ENCODE data around the gene CD84.

CD84 gene

DNA sequence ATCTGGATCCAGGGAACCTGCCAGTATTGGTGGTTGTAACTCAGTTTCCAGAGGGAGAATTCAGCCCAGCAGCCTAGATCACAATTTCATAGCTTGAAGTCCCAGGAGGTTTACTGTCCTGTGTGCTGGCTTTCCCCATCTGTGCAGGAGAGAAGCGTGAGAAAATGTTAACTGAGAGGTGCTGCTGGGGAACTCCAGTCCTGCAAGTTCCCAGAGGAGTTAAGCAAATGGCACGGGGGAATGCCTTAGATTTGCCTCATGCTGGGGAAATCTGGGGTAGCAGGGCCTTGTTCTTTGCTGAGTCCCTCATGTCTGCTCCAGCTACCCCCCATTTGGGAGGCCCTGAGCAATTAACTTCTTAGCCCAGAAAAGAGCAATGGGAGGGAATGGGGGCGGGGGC lies 31.1 kb downstream of the CD84 start:
- no peaks in the 10 kb centered on the region for H3K27me3 ChIP-seq (ENCODE audit: control insufficient read depth, insufficient read depth, low read length)
- no peak overlapping the region for H3K4me3 ChIP-seq (ENCODE audit: low read depth, low read length)
- H3K9ac ChIP-seq (ENCODE audit: low read depth, low read length) = no peak overlapping the region
- no peaks in the 10 kb centered on the region for H3K9me3 ChIP-seq (ENCODE audit: control insufficient read depth, insufficient read depth, low read length)
- no peaks in the 10 kb centered on the region for H3K36me3 ChIP-seq (ENCODE audit: control insufficient read depth, insufficient read depth, low read length)
- H3K4me1 ChIP-seq (ENCODE audit: control insufficient read depth, insufficient read depth, low read length) = no peaks in the 10 kb centered on the region

DNA sequence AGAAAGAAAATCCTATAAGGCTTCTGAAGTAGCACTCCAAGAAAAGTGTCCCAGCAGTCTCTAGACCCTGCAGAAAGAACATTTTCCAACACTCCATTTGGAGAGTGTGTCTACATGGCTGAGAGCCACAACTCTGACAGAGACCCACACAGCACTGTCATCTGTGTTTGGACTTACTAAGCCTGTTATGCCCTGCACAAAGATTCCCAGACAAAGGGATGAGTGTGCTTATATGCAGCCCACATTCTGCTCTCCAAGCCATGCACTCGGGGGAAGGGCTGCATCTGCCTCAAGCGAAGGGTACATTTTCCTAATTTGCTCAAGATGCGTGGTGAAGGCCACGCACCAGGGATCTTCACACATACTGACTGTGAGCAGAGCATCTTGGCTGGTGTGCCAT lies 31.9 kb downstream of the CD84 start:
- no peaks in the 10 kb centered on the region for H3K36me3 ChIP-seq (ENCODE audit: control insufficient read depth, insufficient read depth, low read length)

DNA sequence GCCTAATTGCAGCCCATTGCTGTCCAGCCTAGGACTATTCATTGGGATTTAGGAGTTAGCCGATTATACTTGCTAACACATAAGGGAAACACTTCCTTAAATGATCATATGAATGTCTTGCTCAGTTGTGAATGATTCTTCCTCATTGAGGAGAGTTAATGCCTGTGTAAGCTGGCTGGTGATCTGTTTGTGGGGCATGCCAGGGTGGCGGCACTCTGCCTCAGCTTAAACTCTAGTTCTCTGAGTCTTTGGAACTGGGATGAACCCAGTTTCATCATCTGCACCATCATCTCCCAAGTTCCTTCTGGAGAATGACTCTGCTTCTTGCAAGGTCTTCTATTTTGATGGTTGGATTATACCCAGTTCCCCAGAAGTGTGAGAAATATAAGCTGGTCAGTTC lies 32.4 kb downstream of the CD84 start:
- no peaks in the 10 kb centered on the region for H3K4me1 ChIP-seq (ENCODE audit: control insufficient read depth, insufficient read depth, low read length)

More for the DNA sequence above, 31.9 kb downstream of the CD84 start:
- Histone ChIP-seq H3K4me1 (ENCODE audit: control insufficient read depth, insufficient read depth, low read length) (no peaks in the 10 kb centered on the region), H3K9ac (ENCODE audit: low read depth, low read length) (no peak overlapping the region), H3K4me3 (ENCODE audit: low read depth, low read length) (no peak overlapping the region), H3K9me3 (ENCODE audit: control insufficient read depth, insufficient read depth, low read length) (no peaks in the 10 kb centered on the region), H3K27me3 (ENCODE audit: control insufficient read depth, insufficient read depth, low read length) (no peaks in the 10 kb centered on the region)

DNA sequence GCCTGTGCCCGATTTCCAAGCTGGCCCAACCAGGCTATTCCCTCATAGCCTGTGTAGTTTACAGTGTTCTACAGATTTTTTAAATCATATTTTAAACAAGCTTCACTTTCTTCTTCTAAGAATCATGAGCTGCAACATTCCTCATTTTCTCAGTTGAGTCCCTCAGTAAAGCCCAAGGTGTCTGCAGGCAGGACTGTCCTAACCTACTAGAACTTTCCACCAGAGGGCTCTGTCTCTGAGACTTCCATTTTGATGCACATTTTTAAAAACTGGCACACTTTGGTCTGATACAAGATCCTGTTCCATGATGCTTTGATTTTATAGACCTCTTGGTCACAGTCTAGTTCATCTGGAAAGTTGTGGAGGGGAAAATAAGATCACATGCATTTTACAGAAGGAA lies 34.6 kb downstream of the CD84 start:
- Histone ChIP-seq H3K9ac (ENCODE audit: low read depth, low read length) (no peak overlapping the region), H3K9me3 (ENCODE audit: control insufficient read depth, insufficient read depth, low read length) (no peaks in the 10 kb centered on the region), H3K36me3 (ENCODE audit: control insufficient read depth, insufficient read depth, low read length) (no peaks in the 10 kb centered on the region), H3K27me3 (ENCODE audit: control insufficient read depth, insufficient read depth, low read length) (no peaks in the 10 kb centered on the region), H3K4me1 (ENCODE audit: control insufficient read depth, insufficient read depth, low read length) (no peaks in the 10 kb centered on the region), H3K4me3 (ENCODE audit: low read depth, low read length) (no peak overlapping the region)

More for the DNA sequence above, 32.4 kb downstream of the CD84 start:
- Histone ChIP-seq H3K4me3 (ENCODE audit: low read depth, low read length) (no peak overlapping the region), H3K27me3 (ENCODE audit: control insufficient read depth, insufficient read depth, low read length) (no peaks in the 10 kb centered on the region), H3K9me3 (ENCODE audit: control insufficient read depth, insufficient read depth, low read length) (no peaks in the 10 kb centered on the region), H3K36me3 (ENCODE audit: control insufficient read depth, insufficient read depth, low read length) (no peaks in the 10 kb centered on the region), H3K9ac (ENCODE audit: low read depth, low read length) (no peak overlapping the region)

DNA sequence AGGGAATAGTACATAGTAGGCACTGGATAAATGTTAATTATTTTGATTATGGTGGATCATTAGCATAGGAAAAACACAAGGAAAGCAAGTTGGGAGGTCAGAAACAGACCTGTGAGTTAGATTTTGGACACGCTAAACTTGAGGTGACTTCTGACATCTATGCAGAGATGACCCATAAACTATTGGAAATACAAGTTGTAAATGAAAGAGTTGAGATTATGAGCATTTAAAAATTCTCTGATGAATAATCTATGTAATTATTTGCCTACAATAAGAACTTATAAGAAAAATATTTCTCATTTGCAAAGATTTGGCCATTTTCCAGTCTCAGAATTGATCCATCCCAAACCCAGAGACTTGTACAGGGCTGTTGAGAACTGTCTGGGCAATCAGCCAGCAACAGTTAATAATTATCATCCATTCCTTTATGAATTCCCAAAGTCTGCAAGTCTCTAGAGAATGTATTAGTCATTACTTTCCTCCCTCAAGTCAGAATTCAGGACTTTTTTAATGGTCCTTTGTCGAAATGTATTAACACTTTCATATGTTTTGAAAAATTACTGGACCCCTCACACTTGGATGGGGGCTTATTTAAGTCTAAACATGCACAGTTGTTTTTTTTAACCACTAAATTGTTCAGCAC lies 36.9 kb downstream of the CD84 start:
- Histone ChIP-seq H3K9me3 (ENCODE audit: control insufficient read depth, insufficient read depth, low read length) (no peaks in the 10 kb centered on the region), H3K36me3 (ENCODE audit: control insufficient read depth, insufficient read depth, low read length) (no peaks in the 10 kb centered on the region), H3K4me1 (ENCODE audit: control insufficient read depth, insufficient read depth, low read length) (no peaks in the 10 kb centered on the region), H3K9ac (ENCODE audit: low read depth, low read length) (no peak overlapping the region), H3K4me3 (ENCODE audit: low read depth, low read length) (no peak overlapping the region), H3K27me3 (ENCODE audit: control insufficient read depth, insufficient read depth, low read length) (no peaks in the 10 kb centered on the region)

DNA sequence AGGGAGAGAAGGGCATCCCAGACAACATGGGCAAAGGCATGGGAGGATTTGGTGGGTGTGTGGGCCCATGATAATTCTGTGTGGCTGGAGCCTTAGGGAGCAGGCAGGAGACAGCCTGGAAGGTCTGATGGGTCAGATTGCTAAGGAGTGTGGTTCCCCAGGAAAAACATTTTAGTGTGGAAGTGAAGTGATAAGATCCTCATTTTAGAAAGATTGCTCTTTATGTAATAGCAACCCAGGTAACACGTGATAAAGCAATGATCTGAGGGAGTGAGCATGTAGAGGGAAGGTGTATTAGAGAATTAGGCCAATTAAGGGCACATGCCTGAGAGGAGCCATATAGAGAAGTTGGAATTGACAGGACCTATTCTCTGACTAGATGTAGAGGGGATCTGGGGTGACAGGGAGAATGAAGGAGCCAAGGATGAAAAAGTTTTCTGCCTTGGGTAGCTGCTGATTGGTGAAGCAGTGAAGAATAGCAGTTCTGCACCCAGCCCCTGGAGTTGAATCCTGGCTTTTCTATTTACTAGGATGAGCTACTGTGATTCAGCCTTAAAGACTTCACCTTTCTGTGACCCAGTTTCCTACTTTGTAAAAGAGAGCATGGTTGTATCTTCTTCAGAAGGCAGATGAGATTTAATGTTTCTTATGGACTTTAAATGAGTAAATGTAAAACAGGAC lies 37.5 kb downstream of the CD84 start:
- Histone ChIP-seq H3K4me1 (ENCODE audit: control insufficient read depth, insufficient read depth, low read length) (no peaks in the 10 kb centered on the region), H3K9ac (ENCODE audit: low read depth, low read length) (no peak overlapping the region), H3K4me3 (ENCODE audit: low read depth, low read length) (no peak overlapping the region), H3K36me3 (ENCODE audit: control insufficient read depth, insufficient read depth, low read length) (no peaks in the 10 kb centered on the region), H3K9me3 (ENCODE audit: control insufficient read depth, insufficient read depth, low read length) (no peaks in the 10 kb centered on the region), H3K27me3 (ENCODE audit: control insufficient read depth, insufficient read depth, low read length) (no peaks in the 10 kb centered on the region)

DNA sequence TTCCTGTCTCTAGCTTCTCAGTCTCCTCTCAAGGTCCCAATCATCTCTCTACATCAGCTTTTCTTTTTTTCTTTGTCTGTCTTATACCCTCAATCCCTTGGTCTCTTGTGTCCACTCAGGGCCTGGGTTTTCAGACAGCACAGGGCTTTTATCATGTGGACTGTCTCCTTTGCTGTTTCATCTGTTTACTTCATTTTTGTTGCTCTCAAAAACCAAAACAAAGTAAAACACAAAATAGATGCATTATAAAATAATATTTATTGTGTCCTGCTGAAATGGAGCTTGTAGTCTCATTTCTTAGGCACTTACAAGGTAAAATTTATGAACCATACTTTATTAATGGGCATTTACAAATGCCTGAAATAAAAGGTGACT lies 38.5 kb downstream of the CD84 start:
- Histone ChIP-seq H3K9ac (ENCODE audit: low read depth, low read length) (no peak overlapping the region), H3K4me1 (ENCODE audit: control insufficient read depth, insufficient read depth, low read length) (no peaks in the 10 kb centered on the region), H3K27me3 (ENCODE audit: control insufficient read depth, insufficient read depth, low read length) (no peaks in the 10 kb centered on the region), H3K4me3 (ENCODE audit: low read depth, low read length) (no peak overlapping the region), H3K36me3 (ENCODE audit: control insufficient read depth, insufficient read depth, low read length) (no peaks in the 10 kb centered on the region), H3K9me3 (ENCODE audit: control insufficient read depth, insufficient read depth, low read length) (no peaks in the 10 kb centered on the region)

DNA sequence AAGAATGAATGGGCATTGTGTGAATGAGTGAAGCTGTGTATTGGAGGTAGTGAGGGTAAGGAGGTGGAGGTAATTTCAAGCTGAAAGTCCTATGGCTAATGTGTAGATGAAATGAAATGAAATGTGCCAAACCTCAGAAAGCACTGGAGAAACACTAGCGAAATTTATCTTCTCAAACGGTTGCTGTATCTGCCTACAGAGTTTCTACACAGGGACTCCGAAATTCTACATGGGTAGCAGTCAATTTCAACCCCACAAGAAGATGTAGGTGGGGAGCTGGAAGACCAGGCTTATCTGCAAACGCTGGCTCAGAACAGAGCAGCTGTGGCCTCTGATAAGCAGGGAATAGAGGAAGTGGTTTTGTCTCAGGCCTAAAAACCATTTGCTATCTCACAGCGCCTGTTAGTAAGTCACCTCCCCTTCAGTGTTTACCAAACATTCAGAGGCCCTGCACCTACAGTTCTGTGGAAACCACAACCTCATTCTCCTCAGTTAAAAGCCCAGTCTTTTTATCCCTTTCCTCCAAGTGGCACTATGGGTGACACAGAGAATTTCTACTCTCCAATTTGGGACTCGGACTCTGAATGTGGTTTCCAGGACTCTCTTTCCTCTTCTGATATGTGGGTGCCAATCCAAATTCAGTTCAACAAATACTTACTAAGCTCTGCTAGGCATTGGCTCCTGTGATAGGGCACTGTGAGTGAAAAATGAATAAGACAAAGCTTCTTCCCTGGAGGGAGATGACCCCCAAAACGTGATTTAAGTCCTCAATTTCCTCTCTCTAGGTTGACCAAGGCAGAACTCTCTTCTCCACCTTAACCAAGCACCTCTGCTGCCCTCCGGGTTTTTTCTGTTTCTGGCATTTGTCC lies 39.1 kb downstream of the CD84 start:
- H3K4me1 ChIP-seq (ENCODE audit: control insufficient read depth, insufficient read depth, low read length) = no peaks in the 10 kb centered on the region
- H3K4me3 ChIP-seq (ENCODE audit: low read depth, low read length) = no peak overlapping the region
- H3K36me3 ChIP-seq (ENCODE audit: control insufficient read depth, insufficient read depth, low read length) = no peaks in the 10 kb centered on the region
- H3K27me3 ChIP-seq (ENCODE audit: control insufficient read depth, insufficient read depth, low read length) = no peaks in the 10 kb centered on the region
- H3K9ac ChIP-seq (ENCODE audit: low read depth, low read length) = no peak overlapping the region
- no peaks in the 10 kb centered on the region for H3K9me3 ChIP-seq (ENCODE audit: control insufficient read depth, insufficient read depth, low read length)

DNA sequence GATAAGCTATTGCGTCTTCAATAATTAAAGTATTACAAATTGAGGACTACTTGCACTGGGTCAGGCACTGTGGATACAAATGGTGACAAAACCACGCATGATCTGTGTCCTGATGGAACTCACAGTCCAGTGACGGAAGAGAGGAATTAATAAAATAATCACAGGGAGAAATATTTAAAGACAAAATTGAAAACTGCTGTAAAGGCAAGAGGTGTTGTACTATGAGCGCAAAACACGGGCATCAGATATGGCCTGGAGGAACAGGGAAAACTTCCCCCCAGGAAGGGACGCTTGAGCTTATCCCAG lies 39.7 kb downstream of the CD84 start:
- no peak overlapping the region for H3K9ac ChIP-seq (ENCODE audit: low read depth, low read length)
- no peaks in the 10 kb centered on the region for H3K36me3 ChIP-seq (ENCODE audit: control insufficient read depth, insufficient read depth, low read length)
- H3K27me3 ChIP-seq (ENCODE audit: control insufficient read depth, insufficient read depth, low read length) = no peaks in the 10 kb centered on the region
- H3K4me3 ChIP-seq (ENCODE audit: low read depth, low read length) = no peak overlapping the region
- no peaks in the 10 kb centered on the region for H3K9me3 ChIP-seq (ENCODE audit: control insufficient read depth, insufficient read depth, low read length)
- no peaks in the 10 kb centered on the region for H3K4me1 ChIP-seq (ENCODE audit: control insufficient read depth, insufficient read depth, low read length)

DNA sequence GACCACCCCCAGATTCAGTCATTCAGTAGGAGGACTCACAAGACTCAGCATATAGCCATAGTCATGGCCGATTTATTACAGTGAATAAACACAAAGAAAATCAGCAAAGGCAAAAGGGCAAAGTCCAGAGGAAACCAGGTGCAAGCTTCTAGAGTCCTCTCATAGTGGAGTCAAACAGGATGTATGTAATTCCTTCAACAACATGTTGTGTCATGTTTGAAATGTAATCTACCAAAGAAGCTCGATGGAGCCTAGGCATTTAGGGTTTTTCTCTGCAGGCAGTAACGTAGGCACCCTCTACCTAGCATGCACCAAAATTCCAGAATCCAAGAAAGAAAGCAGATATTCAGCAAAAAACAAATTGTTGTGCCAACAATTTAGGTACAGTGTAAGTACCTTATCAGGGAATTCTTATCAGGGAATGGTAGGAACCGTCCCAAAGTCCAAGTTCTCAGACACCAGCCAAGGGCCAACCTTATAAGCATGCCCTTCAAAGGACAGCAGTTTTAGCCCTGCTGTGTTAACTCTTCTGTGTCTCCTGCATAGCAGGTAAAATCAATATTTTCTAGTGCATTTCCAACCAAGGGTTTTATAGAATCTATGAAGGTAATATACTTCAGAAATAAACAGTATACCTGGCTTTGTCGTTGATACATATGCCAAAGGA lies 40.2 kb downstream of the CD84 start:
- Histone ChIP-seq H3K36me3 (ENCODE audit: control insufficient read depth, insufficient read depth, low read length) (no peaks in the 10 kb centered on the region), H3K4me1 (ENCODE audit: control insufficient read depth, insufficient read depth, low read length) (no peaks in the 10 kb centered on the region), H3K9me3 (ENCODE audit: control insufficient read depth, insufficient read depth, low read length) (no peaks in the 10 kb centered on the region), H3K27me3 (ENCODE audit: control insufficient read depth, insufficient read depth, low read length) (no peaks in the 10 kb centered on the region), H3K4me3 (ENCODE audit: low read depth, low read length) (no peak overlapping the region), H3K9ac (ENCODE audit: low read depth, low read length) (no peak overlapping the region)

DNA sequence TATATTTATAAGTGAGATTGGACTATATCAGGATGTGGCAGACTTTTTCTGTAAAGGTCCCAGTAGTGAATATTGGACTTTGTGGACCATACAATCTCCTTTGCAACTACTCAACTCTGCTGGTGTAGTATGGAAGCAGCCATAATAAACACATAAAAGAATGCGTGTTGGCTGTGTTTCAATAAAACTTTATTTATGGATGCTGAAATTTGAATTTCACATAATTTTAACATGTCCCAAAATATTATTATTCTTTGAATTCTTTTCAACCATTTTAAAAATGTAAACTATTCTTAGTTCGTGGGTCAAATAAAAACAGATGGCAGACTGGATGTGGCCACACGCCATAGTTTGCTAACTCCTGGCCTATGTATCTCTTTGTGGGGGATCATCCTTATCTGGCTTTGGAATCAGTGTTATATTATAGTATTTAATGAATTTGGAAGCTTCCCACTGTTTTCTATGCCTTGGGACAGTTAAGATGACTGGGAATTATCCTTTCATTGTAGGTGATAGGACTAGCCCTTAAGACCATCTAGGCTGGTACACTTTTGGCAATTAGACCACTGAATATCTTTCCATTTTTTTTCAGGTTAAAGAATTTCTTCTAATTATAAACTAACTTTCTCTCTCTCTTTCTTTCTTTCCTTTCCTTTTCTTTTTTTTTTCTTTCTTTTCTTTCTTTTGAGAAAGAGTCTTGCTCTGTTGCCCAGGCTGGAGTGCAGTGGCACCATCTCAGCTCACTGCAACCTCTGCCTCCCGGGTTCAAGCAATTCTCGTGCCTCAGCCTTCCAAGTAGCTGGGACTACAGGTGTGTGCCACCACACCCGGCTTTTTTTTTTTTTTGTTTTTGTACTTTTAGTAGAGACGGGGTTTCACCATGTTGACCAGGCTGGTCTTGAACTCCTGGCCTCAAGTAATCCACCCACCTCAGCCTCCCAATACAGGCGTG lies 41.3 kb downstream of the CD84 start:
- no peaks in the 10 kb centered on the region for H3K9me3 ChIP-seq (ENCODE audit: control insufficient read depth, insufficient read depth, low read length)
- no peaks in the 10 kb centered on the region for H3K4me1 ChIP-seq (ENCODE audit: control insufficient read depth, insufficient read depth, low read length)
- no peaks in the 10 kb centered on the region for H3K27me3 ChIP-seq (ENCODE audit: control insufficient read depth, insufficient read depth, low read length)
- H3K36me3 ChIP-seq (ENCODE audit: control insufficient read depth, insufficient read depth, low read length) = no peaks in the 10 kb centered on the region
- H3K9ac ChIP-seq (ENCODE audit: low read depth, low read length) = no peak overlapping the region
- no peak overlapping the region for H3K4me3 ChIP-seq (ENCODE audit: low read depth, low read length)
